Suppressor macrophage treated with lipopolysaccharide for 1 hour (primary cell): ENCODE measurements around the gene ELF3.
"Not testable (repeated sequence)": the region's sequence is repeated elsewhere in the genome, so short reads cannot be mapped to it uniquely, and the experiment has no call there.

Experiments used
- DNase-seq, 3 donors: peaks; one replicate each; pipeline ENCODE4 v3.0.0-alpha.2; 2020 to 2022

ELF3 gene

GRCh38 chr1:202009326-202010179 lies 834 bp upstream of the ELF3 start:
- DNase-seq, result peak; percentile 75 to 83 (median 81)

GRCh38 chr1:202011994-202012393 lies 1.6 kb downstream of the ELF3 start:
- DNase-seq, result no peak

GRCh38 chr1:202012544-202013478 lies 2.4 kb downstream of the ELF3 start:
- DNase-seq, result no peak

- DNase-seq, result no peak
Observed at GRCh38 chr1:202013603-202014002, 3.2 kb downstream of the ELF3 start.

- no peak for DNase-seq
Observed at GRCh38 chr1:202014060-202014459, 3.7 kb downstream of the ELF3 start.

- DNase-seq, result no peak
Observed at GRCh38 chr1:202014915-202015661, 4.7 kb downstream of the ELF3 start.

GRCh38 chr1:202015662-202015937 lies 5.2 kb downstream of the ELF3 start:
- DNase-seq, result no peak

- DNase-seq, result no peak
Observed at GRCh38 chr1:202016022-202016810, 5.8 kb downstream of the ELF3 start.

GRCh38 chr1:202016811-202017748 lies 6.7 kb downstream of the ELF3 start:
- no peak for DNase-seq

GRCh38 chr1:202017749-202018467 lies 7.5 kb downstream of the ELF3 start:
- no peak for DNase-seq

- DNase-seq, result no peak
Observed at GRCh38 chr1:202018468-202019234, 8.3 kb downstream of the ELF3 start.

- DNase-seq, result not testable (repeated sequence)
Observed at GRCh38 chr1:202019235-202019558, 8.8 kb downstream of the ELF3 start.

GRCh38 chr1:202023001-202023433 lies 12.6 kb downstream of the ELF3 start:
- no peak for DNase-seq

- DNase-seq, result peak; percentile 16 to 72 (median 63)
Observed at GRCh38 chr1:202029171-202029665, 18.8 kb downstream of the ELF3 start.

GRCh38 chr1:202029727-202030126 lies 19.3 kb downstream of the ELF3 start:
- DNase-seq, result no peak

- no peak for DNase-seq
Observed at GRCh38 chr1:202031796-202032195, 21.4 kb downstream of the ELF3 start.

GRCh38 chr1:202034149-202034682 lies 23.8 kb downstream of the ELF3 start:
- no peak for DNase-seq

- DNase-seq, result peak in 1 of 3 donors; percentile 11
Observed at GRCh38 chr1:202034683-202035462, 24.5 kb downstream of the ELF3 start.
